HG02852 (cell line): ENCODE measurements around the gene RIPPLY3.
"Not testable (repeated sequence)": the region's sequence is repeated elsewhere in the genome, so short reads cannot be mapped to it uniquely, and the experiment has no call there.

ENCODE experiments used
- ATAC-seq: cut with Tn5 transposase; IDR thresholded peaks from one replicate; pipeline ENCODE4 v1.9.1; 2021; ENCODE audit warnings: mild to moderate bottlenecking, moderate library complexity; ENCODE audit not compliant: unreplicated experiment

The RIPPLY3 gene

GRCh38 chr21:36980280-36981048, 26.0 kb upstream of the RIPPLY3 start:
- ATAC-seq, result no peak

GRCh38 chr21:36981049-36981391, 25.5 kb upstream of the RIPPLY3 start:
- ATAC-seq, result no peak

GRCh38 chr21:36981977-36982700, 24.4 kb upstream of the RIPPLY3 start:
- no peak for ATAC-seq

GRCh38 chr21:36985751-36986594, 20.5 kb upstream of the RIPPLY3 start:
- no peak for ATAC-seq

- no peak for ATAC-seq
Measured at GRCh38 chr21:36987845-36988244, 18.7 kb upstream of the RIPPLY3 start.

- no peak for ATAC-seq
Measured at GRCh38 chr21:36988536-36988935, 18.0 kb upstream of the RIPPLY3 start.

GRCh38 chr21:36989199-36989698, 17.3 kb upstream of the RIPPLY3 start:
- ATAC-seq, result not testable (repeated sequence)

GRCh38 chr21:36989699-36990507, 16.6 kb upstream of the RIPPLY3 start:
- ATAC-seq, result peak; percentile 92

- ATAC-seq, result no peak
Measured at GRCh38 chr21:36990508-36991205, 15.8 kb upstream of the RIPPLY3 start.

GRCh38 chr21:36992671-36993070, 13.8 kb upstream of the RIPPLY3 start:
- ATAC-seq, result no peak

GRCh38 chr21:36994501-36995158, 11.9 kb upstream of the RIPPLY3 start:
- no peak for ATAC-seq

GRCh38 chr21:36995285-36995684, 11.2 kb upstream of the RIPPLY3 start:
- ATAC-seq, result not testable (repeated sequence)

- ATAC-seq, result no peak
Measured at GRCh38 chr21:36999131-36999898, 7.2 kb upstream of the RIPPLY3 start.

- no peak for ATAC-seq
Measured at GRCh38 chr21:37000381-37000780, 6.1 kb upstream of the RIPPLY3 start.

GRCh38 chr21:37001441-37001840, 5.1 kb upstream of the RIPPLY3 start:
- ATAC-seq, result no peak

GRCh38 chr21:37002851-37003250, 3.7 kb upstream of the RIPPLY3 start:
- not testable (repeated sequence) for ATAC-seq

- ATAC-seq, result not testable (repeated sequence)
Measured at GRCh38 chr21:37003917-37004316, 2.6 kb upstream of the RIPPLY3 start.
